ENCODE results near the gene CACNA2D3. TPM values are rescaled to one million over a fixed set of nuclear protein-coding genes. Genes with fewer than 3 reads are reported as not detected.

Gene CACNA2D3
- total RNA-seq, 6 experiments from 2014 or later, result 0.14 to 0.23 (median 0.19) TPM; not detected in 2

GRCh38 chr3:54437271-54437670, 314.9 kb downstream of the CACNA2D3 start:
- Mint-ChIP-seq H3K4me3 (no peak overlapping the region), H3K27me3 (ENCODE audit: insufficient read depth) (no peaks in the 10 kb centered on the region; the same call in none of the 2 replicates), H3K36me3 (ENCODE audit: low read depth) (no peaks in the 10 kb centered on the region), H3K4me1 (ENCODE audit: low read depth) (no peaks in the 10 kb centered on the region), H3K27ac (no peak overlapping the region), H3K9me3 (peaks cover 8% of the 10 kb centered on the region; the same call in 1 of the 2 replicates)
- no peak for DNase-seq
- TF ChIP-seq CTCF (IDR thresholded peaks at IDR 0.05), result no peak

- H3K9me3 Mint-ChIP-seq, result peaks cover 42% of the 10 kb centered on the region
- no peaks in the 10 kb centered on the region for H3K4me1 Mint-ChIP-seq (ENCODE audit: low read depth)
- H3K27ac Mint-ChIP-seq, result no peak overlapping the region
- H3K4me3 Mint-ChIP-seq, result no peak overlapping the region
- H3K36me3 Mint-ChIP-seq (ENCODE audit: low read depth), result no peaks in the 10 kb centered on the region
- TF ChIP-seq CTCF (IDR thresholded peaks at IDR 0.05), result no peak
- no peak for DNase-seq
- no peaks in the 10 kb centered on the region for H3K27me3 Mint-ChIP-seq (ENCODE audit: insufficient read depth)
Observed at GRCh38 chr3:54443561-54444161, 321.3 kb downstream of the CACNA2D3 start.

GRCh38 chr3:54445630-54446029, 323.3 kb downstream of the CACNA2D3 start:
- Mint-ChIP-seq H3K4me1 (ENCODE audit: low read depth) (no peaks in the 10 kb centered on the region), H3K4me3 (no peak overlapping the region)
- TF ChIP-seq CTCF (IDR thresholded peaks at IDR 0.05), result no peak

GRCh38 chr3:54447427-54447826, 325.1 kb downstream of the CACNA2D3 start:
- TF ChIP-seq CTCF (IDR thresholded peaks at IDR 0.05), result no peak
- H3K27me3 Mint-ChIP-seq (ENCODE audit: insufficient read depth), result no peaks in the 10 kb centered on the region
- no peak overlapping the region for H3K27ac Mint-ChIP-seq
- H3K36me3 Mint-ChIP-seq (ENCODE audit: low read depth), result no peaks in the 10 kb centered on the region
- H3K4me1 Mint-ChIP-seq (ENCODE audit: low read depth), result no peaks in the 10 kb centered on the region
- H3K9me3 Mint-ChIP-seq, result peaks cover 53% of the 10 kb centered on the region
- no peak overlapping the region for H3K4me3 Mint-ChIP-seq
- DNase-seq, result no peak

More at GRCh38 chr3:54445630-54446029, 323.3 kb downstream of the CACNA2D3 start:
- Mint-ChIP-seq H3K9me3 (peaks cover 42% of the 10 kb centered on the region), H3K27me3 (ENCODE audit: insufficient read depth) (no peaks in the 10 kb centered on the region), H3K36me3 (ENCODE audit: low read depth) (no peaks in the 10 kb centered on the region), H3K27ac (no peak overlapping the region)
- no peak for DNase-seq

GRCh38 chr3:54454806-54455205, 332.5 kb downstream of the CACNA2D3 start:
- no peak for DNase-seq
- Mint-ChIP-seq H3K27me3 (ENCODE audit: insufficient read depth) (no peaks in the 10 kb centered on the region), H3K36me3 (ENCODE audit: low read depth) (no peaks in the 10 kb centered on the region), H3K4me3 (no peak overlapping the region), H3K9me3 (peaks cover 53% of the 10 kb centered on the region), H3K27ac (no peak overlapping the region), H3K4me1 (ENCODE audit: low read depth) (no peaks in the 10 kb centered on the region)
- no peak for TF ChIP-seq CTCF (IDR thresholded peaks at IDR 0.05)
